T-cell (primary cell): ENCODE results near the gene IKZF2. TPM values are rescaled to one million over a fixed set of nuclear protein-coding genes. Genes with fewer than 3 reads are reported as not detected.
A peak's percentile ranks its signal among the peaks of the same experiment; 100 is the strongest.

Experiments
- ATAC-seq, 4 experiments: fragments of 200-7000 bp in 3 of 4; fragments of 150-1000 bp in 1 of 4; cut with Tn5 transposase; replicated peaks in 1 of 4; 1 replicate in 3 of 4; 2 replicates in 1 of 4; pipeline ENCODE4 v1.10.0; 2021; ENCODE audit warnings: moderate library complexity in 3 of 4, mild to moderate bottlenecking in 2 of 4, moderate number of reproducible peaks in 1 of 4
- CTCF ChIA-PET, 2 donors: fragments of 300-600 bp; sonication (Branson Sonifier 250); formaldehyde crosslinking; loops; one replicate each; lab custom pipeline; 2022; ENCODE audit warnings: antibody characterized with exemption in 2 of 2; lab: Charles Lee
- POLR2A ChIA-PET, 2 donors: fragments of 300-600 bp; sonication (Branson Sonifier 250); formaldehyde crosslinking; loops; one replicate each; lab custom pipeline; 2022; ENCODE audit warnings: antibody characterized with exemption in 2 of 2; lab: Charles Lee
- DNase-seq, 35 experiments: peaks; one replicate each; pipeline versions ENCODE4 v3.0.0 to v3.0.0-alpha.2; 2013 to 2023
- H3K27ac ChIP-seq: one replicate; pipeline ENCODE4 v1.5.1; 2013; ENCODE audit warnings: low read length
- H3K27me3 ChIP-seq, 2 experiments: replicated peaks in 1 of 2; 1 replicate in 1 of 2; 2 replicates in 1 of 2; pipeline versions ENCODE4 v1.6.1 to v1.7.0; 2013; ENCODE audit warnings: low read length in 1 of 2, mixed read lengths in 1 of 2; ENCODE audit not compliant: control insufficient read depth in 2 of 2, insufficient read depth in 2 of 2; ENCODE audit errors: extremely low read depth in 1 of 2
- H3K36me3 ChIP-seq, 2 donors: 1 replicate in 1 of 2; 2 replicates in 1 of 2; pipeline versions ENCODE4 v1.6.1 to v1.7.0; 2013; ENCODE audit warnings: low read length in 1 of 2; ENCODE audit not compliant: control insufficient read depth in 2 of 2, insufficient read depth in 1 of 2; ENCODE audit errors: extremely low read depth in 1 of 2
- H3K4me1 ChIP-seq, 2 experiments: 1 replicate in 1 of 2; 2 replicates in 1 of 2; pipeline versions ENCODE4 v1.6.1 to v1.7.0; 2013; ENCODE audit warnings: low read length in 2 of 2, mixed read lengths in 1 of 2; ENCODE audit not compliant: insufficient read depth in 2 of 2, control insufficient read depth in 1 of 2; ENCODE audit errors: extremely low read depth in 1 of 2
- H3K4me3 ChIP-seq, 2 donors: 1 replicate in 1 of 2; 2 replicates in 1 of 2; pipeline versions ENCODE4 v1.5.1 to v1.7.0; 2013; ENCODE audit warnings: mild to moderate bottlenecking in 2 of 2, low read length in 1 of 2, moderate library complexity in 1 of 2; ENCODE audit not compliant: control insufficient read depth in 1 of 2; ENCODE audit errors: extremely low read depth in 1 of 2
- H3K9me3 ChIP-seq: 2 replicates; pipeline ENCODE4 v1.7.0; 2013
- H3K27ac Mint-ChIP-seq, 2 donors: one replicate each; pipeline ENCODE4 v1.8.0; 2020 to 2021; ENCODE audit warnings: mild to moderate bottlenecking in 2 of 2, mixed read lengths in 2 of 2
- H3K27me3 Mint-ChIP-seq, 2 donors: one replicate each; pipeline ENCODE4 v1.8.0; 2021 to 2022; ENCODE audit warnings: mixed read lengths in 2 of 2
- H3K36me3 Mint-ChIP-seq: one replicate; pipeline ENCODE4 v1.8.0; 2021; ENCODE audit warnings: mixed read lengths
- H3K4me1 Mint-ChIP-seq, 3 donors: one replicate each; pipeline ENCODE4 v1.8.0; 2020 to 2022; ENCODE audit warnings: mixed read lengths in 3 of 3, mild to moderate bottlenecking in 1 of 3
- H3K4me3 Mint-ChIP-seq, 3 donors: one replicate each; pipeline ENCODE4 v1.8.0; 2020 to 2022; ENCODE audit warnings: mild to moderate bottlenecking in 3 of 3, mixed read lengths in 3 of 3, moderate library complexity in 3 of 3
- H3K9me3 Mint-ChIP-seq, 3 donors: one replicate each; pipeline ENCODE4 v1.8.0; 2020 to 2022; ENCODE audit warnings: mixed read lengths in 3 of 3
- whole genome bisulfite sequencing: methylation state at CpG from one replicate; pipeline ENCODE4 v1.1.5; 2013; ENCODE audit warnings: missing lambda C conversion rate; ENCODE audit not compliant: insufficient coverage; 5-methylcytosine and 5-hydroxymethylcytosine counted together
- total RNA-seq, 35 experiments: library from RNA in 6 of 35; stranded (reverse) in 6 of 35; fragments of 120-200 nt in 1 of 35; gene quantifications; one replicate each; pipeline versions ENCODE4 v1.2.1 to v1.2.4 and lab custom pipeline; 2013 to 2026

The IKZF2 gene
- total RNA-seq, 5 donors from 2014 or later (not counting 1 experiment from before 2014, with no cell fraction given), result 23.4 to 64.1 (median 31.0) TPM

- ChIA-PET POLR2A (interaction anchor here in 1 of 2 donors (0.6 kb wide), 1 partner anchor 10 kb away, joined by 4 read pairs; no protein-coding TSS in a partner anchor), CTCF (no interaction called here)
- Histone ChIP-seq H3K36me3 (no peaks in the 10 kb centered on the region), H3K9me3 (no peaks in the 10 kb centered on the region), H3K4me1 (peaks cover 0 to 11% of the 10 kb centered on the region in 2 experiments), H3K4me3 (no peak overlapping the region), H3K27me3 (no peaks in the 10 kb centered on the region), H3K27ac (no peak overlapping the region)
- Mint-ChIP-seq H3K9me3 (no peaks in the 10 kb centered on the region), H3K27ac (peak overlapping the region in 1 of 2 donors; percentile 72), H3K4me1 (peaks cover 4 to 15% (median 7%) of the 10 kb centered on the region in 3 donors), H3K36me3 (peaks cover 2% of the 10 kb centered on the region), H3K4me3 (no peak overlapping the region), H3K27me3 (no peaks in the 10 kb centered on the region)
- 80% methylated on average over 2 of the region's 3 CpGs for WGBS
- DNase-seq (no peak), ATAC-seq (peak in 3 of 4 experiments; percentile 32 to 66 (median 43))
Measured at GRCh38 chr2:213057977-213058376, 93.4 kb downstream of the IKZF2 start.

GRCh38 chr2:213046431-213046830 is 105.0 kb downstream of the IKZF2 start:
- H3K36me3 ChIP-seq, result peaks cover 0 to 3% of the 10 kb centered on the region in 2 donors
- H3K4me3 Mint-ChIP-seq, result no peak overlapping the region
- POLR2A ChIA-PET, result interaction anchor here in 1 of 2 donors (0.5 kb wide), 1 partner anchor 10 kb away, joined by 3 read pairs; no protein-coding TSS in a partner anchor
- WGBS, result 100% methylated on average over 1 of the region's 1 CpG
- H3K27me3 Mint-ChIP-seq, result no peaks in the 10 kb centered on the region
- H3K4me1 Mint-ChIP-seq, result no peaks in the 10 kb centered on the region
- H3K4me3 ChIP-seq, result no peak overlapping the region
- DNase-seq (no peak), ATAC-seq (no peak)
- no peaks in the 10 kb centered on the region for H3K27me3 ChIP-seq
- no peak overlapping the region for H3K27ac Mint-ChIP-seq
- no peak overlapping the region for H3K27ac ChIP-seq
- no peaks in the 10 kb centered on the region for H3K4me1 ChIP-seq
- H3K36me3 Mint-ChIP-seq, result peaks cover 4% of the 10 kb centered on the region
- H3K9me3 ChIP-seq, result no peaks in the 10 kb centered on the region
- CTCF ChIA-PET, result no interaction called here
- peaks cover 0 to 3% (median 2%) of the 10 kb centered on the region in 3 donors for H3K9me3 Mint-ChIP-seq

- peaks cover 0 to 3% of the 10 kb centered on the region in 2 donors for H3K36me3 ChIP-seq
- ATAC-seq, result no peak
- POLR2A ChIA-PET, result no interaction called here
- no peak overlapping the region for H3K4me3 Mint-ChIP-seq
- H3K27ac Mint-ChIP-seq, result no peak overlapping the region
- H3K27me3 Mint-ChIP-seq, result no peaks in the 10 kb centered on the region
- peaks cover 4% of the 10 kb centered on the region for H3K36me3 Mint-ChIP-seq
- no peak for DNase-seq
- H3K4me1 Mint-ChIP-seq, result peaks cover 0 to under 1% (median 0%) of the 10 kb centered on the region in 3 donors
- CTCF ChIA-PET, result no interaction called here
- H3K9me3 Mint-ChIP-seq, result peaks cover 0 to 3% (median 2%) of the 10 kb centered on the region in 3 donors
- H3K9me3 ChIP-seq, result no peaks in the 10 kb centered on the region
- H3K27me3 ChIP-seq, result no peaks in the 10 kb centered on the region
- H3K27ac ChIP-seq, result no peak overlapping the region
- 96% methylated on average over 3 of the region's 3 CpGs for WGBS
- H3K4me1 ChIP-seq, result no peaks in the 10 kb centered on the region
- no peak overlapping the region for H3K4me3 ChIP-seq
Measured at GRCh38 chr2:213043566-213043965, 107.8 kb downstream of the IKZF2 start.

- Mint-ChIP-seq H3K27me3 (no peaks in the 10 kb centered on the region), H3K36me3 (peaks cover 4% of the 10 kb centered on the region), H3K9me3 (peaks cover 0 to 3% (median 2%) of the 10 kb centered on the region in 3 donors), H3K4me3 (no peak overlapping the region), H3K4me1 (peaks cover 8 to 12% (median 10%) of the 10 kb centered on the region in 3 donors), H3K27ac (no peak overlapping the region)
- Histone ChIP-seq H3K4me1 (peaks cover 4 to 5% of the 10 kb centered on the region in 2 experiments), H3K27ac (no peak overlapping the region), H3K36me3 (peaks cover 0 to 3% of the 10 kb centered on the region in 2 donors), H3K4me3 (no peak overlapping the region), H3K9me3 (no peaks in the 10 kb centered on the region), H3K27me3 (no peaks in the 10 kb centered on the region)
- no CpG with 5 or more reads among the region's 4 CpGs for WGBS
- ChIA-PET CTCF (no interaction called here), POLR2A (no interaction called here)
- DNase-seq (no peak), ATAC-seq (no peak)
Measured at GRCh38 chr2:213042262-213042661, 109.2 kb downstream of the IKZF2 start.

- DNase-seq (no peak), ATAC-seq (no peak)
- Histone ChIP-seq H3K4me1 (peaks cover 4 to 18% of the 10 kb centered on the region in 2 experiments), H3K36me3 (no peaks in the 10 kb centered on the region), H3K9me3 (no peaks in the 10 kb centered on the region), H3K27me3 (no peaks in the 10 kb centered on the region), H3K27ac (peak overlapping the region; percentile 44), H3K4me3 (no peak overlapping the region)
- Mint-ChIP-seq H3K27ac (peak overlapping the region in 1 of 2 donors; percentile 4), H3K4me1 (peaks cover 21 to 36% (median 27%) of the 10 kb centered on the region in 3 donors), H3K4me3 (no peak overlapping the region), H3K9me3 (no peaks in the 10 kb centered on the region), H3K36me3 (no peaks in the 10 kb centered on the region), H3K27me3 (no peaks in the 10 kb centered on the region)
- CTCF ChIA-PET, result no interaction called here
- WGBS, result no CpG with 5 or more reads among the region's 1 CpG
- POLR2A ChIA-PET, result no interaction called here
Measured at GRCh38 chr2:213036836-213037235, 114.6 kb downstream of the IKZF2 start.

- Mint-ChIP-seq H3K9me3 (no peaks in the 10 kb centered on the region), H3K27me3 (no peaks in the 10 kb centered on the region), H3K27ac (peak overlapping the region in 1 of 2 donors; percentile 45), H3K4me3 (peak overlapping the region in 1 of 3 donors; percentile 8), H3K36me3 (no peaks in the 10 kb centered on the region), H3K4me1 (peaks cover 21 to 36% (median 27%) of the 10 kb centered on the region in 3 donors)
- ATAC-seq (no peak), DNase-seq (no peak)
- Histone ChIP-seq H3K9me3 (no peaks in the 10 kb centered on the region), H3K27me3 (no peaks in the 10 kb centered on the region), H3K4me3 (no peak overlapping the region), H3K36me3 (no peaks in the 10 kb centered on the region), H3K4me1 (peaks cover 4 to 22% of the 10 kb centered on the region in 2 experiments), H3K27ac (peak overlapping the region; percentile 10)
- WGBS, result no CpG with 5 or more reads among the region's 3 CpGs
- ChIA-PET CTCF (no interaction called here), POLR2A (no interaction called here)
Measured at GRCh38 chr2:213034585-213034984, 116.8 kb downstream of the IKZF2 start.
